ENCODE measurements around the gene CTF1. TPM values are rescaled to one million over a fixed set of nuclear protein-coding genes. Genes with fewer than 3 reads are reported as not detected.

The CTF1 gene, protein sequence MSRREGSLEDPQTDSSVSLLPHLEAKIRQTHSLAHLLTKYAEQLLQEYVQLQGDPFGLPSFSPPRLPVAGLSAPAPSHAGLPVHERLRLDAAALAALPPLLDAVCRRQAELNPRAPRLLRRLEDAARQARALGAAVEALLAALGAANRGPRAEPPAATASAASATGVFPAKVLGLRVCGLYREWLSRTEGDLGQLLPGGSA
- 0.16 to 0.29 TPM (median 0.17 TPM) in 5 replicates for total RNA-seq (2022; extraction: Qiagen RNA extraction)

DNA sequence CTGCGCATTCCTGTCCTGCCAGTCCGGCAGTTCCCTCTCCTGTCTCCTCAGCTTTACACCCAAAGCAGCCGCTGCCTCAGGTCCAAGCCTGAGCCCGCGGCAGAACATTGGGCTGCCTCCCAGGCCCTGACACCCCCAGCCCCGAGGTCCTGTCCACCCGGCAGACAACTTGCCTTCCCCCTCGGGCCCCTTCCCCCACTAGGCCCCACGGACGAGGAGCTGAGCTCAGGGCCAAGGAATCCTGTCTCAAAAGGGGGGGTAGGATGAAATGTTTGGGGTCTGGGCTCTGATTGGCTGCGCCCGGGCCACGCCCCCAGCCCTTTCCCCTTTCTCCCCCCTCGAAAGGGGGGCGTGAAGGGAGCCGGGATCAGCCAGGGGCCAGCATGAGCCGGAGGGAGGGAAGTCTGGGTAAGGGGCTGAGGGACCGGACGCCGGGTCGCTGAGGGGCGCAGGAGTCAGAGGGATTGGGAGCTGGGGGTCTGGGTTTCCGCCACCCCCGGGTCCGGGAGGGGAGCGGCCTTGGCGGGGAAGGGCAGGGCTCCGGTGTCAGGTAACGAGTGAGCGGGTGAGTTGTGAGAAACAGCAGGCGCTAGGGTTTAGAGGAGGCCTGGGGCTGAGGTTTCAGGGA is at the start of gene CTF1:
Gene CTF1, plus strand, starts transcription at position 354 of the 628 bp plus-strand sequence. Its CDS starts 30 bp downstream, at position 384.

DNA sequence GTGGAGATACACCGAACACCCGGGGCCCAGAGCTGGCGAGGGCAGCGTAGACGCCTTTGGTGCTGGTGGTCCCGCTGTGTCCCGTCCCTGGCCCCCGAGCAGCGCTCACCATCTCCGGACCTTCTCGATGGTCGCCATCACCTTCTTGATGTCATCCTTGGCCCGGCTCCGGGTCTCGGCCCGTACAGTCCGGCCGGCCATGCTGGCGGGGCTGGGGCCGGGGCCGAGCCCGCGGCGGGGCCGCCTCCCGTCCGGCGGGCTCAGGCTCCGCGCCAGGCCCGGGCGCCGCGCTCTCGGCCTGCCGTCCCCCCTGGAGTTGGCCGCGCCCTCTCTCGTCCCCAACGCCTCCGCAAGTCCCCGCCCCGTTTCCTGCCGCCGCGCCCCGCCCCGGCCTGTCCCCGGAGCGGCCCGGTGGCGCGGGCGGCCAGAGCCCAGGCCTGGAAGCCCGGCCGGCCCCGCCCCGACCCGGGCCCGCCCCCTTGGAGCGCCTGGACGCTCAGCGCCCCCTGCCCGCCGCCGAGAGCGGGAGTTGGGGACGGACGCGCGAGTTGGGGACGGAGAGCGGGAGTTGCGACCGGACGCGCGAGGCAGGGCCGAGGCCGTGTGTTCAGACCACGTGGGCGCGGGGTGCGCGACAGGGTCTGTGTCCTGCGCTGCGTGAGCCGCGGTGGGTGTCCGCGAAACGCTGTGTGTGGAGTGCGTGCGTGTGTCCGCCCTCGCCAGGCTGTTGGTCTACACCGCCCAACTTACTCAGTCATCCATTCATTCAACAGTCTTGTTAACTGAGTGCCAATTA is 2.5 kb upstream of the CTF1 start, which contains the start of gene BCL7C:
Gene BCL7C, minus strand, starts transcription at position 334 of the 796 bp plus-strand sequence. Its CDS starts 133 bp downstream, at position 201.

DNA sequence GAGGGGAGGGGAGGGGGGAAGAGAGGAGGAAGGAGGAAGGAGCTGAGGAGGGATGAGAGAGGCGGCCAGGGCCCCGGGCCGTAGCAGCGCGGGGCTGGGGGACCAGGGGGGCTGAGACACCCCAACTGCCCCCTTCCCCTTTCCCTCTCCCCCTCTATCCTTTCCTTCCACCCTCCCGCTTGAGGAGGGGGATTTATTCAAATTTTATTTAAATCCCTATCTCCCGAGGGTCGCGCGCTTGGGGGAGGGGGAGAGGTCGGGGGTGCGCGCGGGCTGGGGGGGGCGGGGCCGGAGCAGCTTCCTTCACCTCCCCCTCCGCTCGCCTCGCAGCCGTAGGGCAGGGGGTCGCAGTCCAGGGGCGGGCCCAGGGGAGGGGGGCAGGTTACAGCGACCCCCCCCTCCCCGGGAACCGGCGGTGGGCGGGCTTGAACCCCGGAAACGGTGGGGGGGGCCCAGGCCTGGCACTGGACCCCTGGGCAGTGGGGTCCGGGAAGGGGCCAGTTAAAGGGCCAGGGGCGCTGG is 27.2 kb downstream of the CTF1 start, which contains the start of gene FBXL19:
Gene FBXL19, plus strand, starts transcription at position 19 of the 522 bp plus-strand sequence. CDS start 2,183 bp downstream, outside the sequence.

DNA sequence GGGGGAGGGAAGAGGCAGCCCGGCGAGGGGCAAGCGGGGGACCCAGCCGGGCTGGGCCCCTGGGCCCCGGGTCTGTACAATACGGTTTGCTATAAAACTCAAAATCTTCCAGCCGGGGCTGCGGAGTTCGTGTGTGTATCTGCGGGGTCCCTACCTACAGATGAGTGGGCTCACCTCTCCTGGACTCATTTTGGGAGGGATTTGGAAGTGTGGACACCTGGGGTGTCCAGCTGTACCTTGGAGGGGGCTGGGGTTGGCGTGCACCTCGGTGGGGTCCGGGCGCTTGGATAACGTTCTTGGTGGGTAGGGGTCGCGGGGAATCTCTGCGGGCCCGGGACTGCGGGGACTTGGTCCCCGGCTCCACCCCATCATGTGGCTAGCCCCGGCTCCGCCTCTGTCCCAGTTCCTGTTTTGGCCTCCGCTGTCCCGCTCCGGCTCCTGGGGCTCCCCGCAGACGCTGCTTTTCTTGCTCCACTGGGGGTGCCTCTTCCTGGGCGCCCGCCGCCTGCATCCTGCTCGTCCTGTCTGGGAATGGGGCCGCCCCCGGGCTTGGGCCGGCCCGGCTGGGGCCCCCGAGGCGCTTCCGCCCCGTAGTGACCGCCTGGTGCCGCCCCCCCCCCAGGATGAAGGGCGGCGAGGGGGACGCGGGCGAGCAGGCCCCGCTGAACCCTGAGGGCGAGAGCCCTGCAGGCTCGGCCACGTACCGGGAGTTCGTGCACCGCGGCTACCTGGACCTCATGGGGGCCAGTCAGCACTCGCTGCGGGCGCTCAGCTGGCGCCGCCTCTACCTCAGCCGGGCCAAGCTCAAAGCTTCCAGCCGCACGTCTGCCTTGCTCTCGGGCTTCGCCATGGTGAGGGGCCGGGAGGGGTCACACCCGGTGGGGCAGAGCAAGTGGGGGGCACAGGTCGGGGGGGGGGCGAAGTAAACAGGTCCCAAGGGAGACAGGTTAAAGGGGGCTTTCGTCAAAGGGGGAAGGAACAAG is 52.5 kb downstream of the CTF1 start, which contains the start of gene ORAI3:
Gene ORAI3, plus strand, starts transcription at position 402 of the 983 bp plus-strand sequence. Its CDS starts 222 bp downstream, at position 624.

Other genes starting within 250 kb of the CTF1 start
- 17.0 to 24.3 TPM (median 24.0 TPM) in 5 replicates for gene PRR14, start 245.7 kb upstream of the CTF1 start, total RNA-seq (2022; extraction: Qiagen RNA extraction)
- 28.4 to 43.5 TPM (median 42.0 TPM) in 5 replicates for gene FBRS, start 238.2 kb upstream of the CTF1 start, total RNA-seq (2022; extraction: Qiagen RNA extraction)
- gene SRCAP, start 197.4 kb upstream of the CTF1 start, total RNA-seq (2022; extraction: Qiagen RNA extraction), result 16.0 to 26.6 TPM (median 17.8 TPM) in 5 replicates
- gene PHKG2, start 148.2 kb upstream of the CTF1 start, total RNA-seq (2022; extraction: Qiagen RNA extraction), result 19.5 to 30.8 TPM (median 26.9 TPM) in 5 replicates
- 4.5 to 9.0 TPM (median 8.0 TPM) in 5 replicates for gene CFAP119, start 134.6 kb upstream of the CTF1 start, total RNA-seq (2022; extraction: Qiagen RNA extraction)
- 70.9 to 82.8 TPM (median 79.3 TPM) in 5 replicates for gene RNF40, start 134.3 kb upstream of the CTF1 start, total RNA-seq (2022; extraction: Qiagen RNA extraction)
- 16.0 to 19.7 TPM (median 17.4 TPM) in 5 replicates for gene ZNF629, start 109.4 kb upstream of the CTF1 start, total RNA-seq (2022; extraction: Qiagen RNA extraction)
- gene BCL7C, start 2.5 kb upstream of the CTF1 start, total RNA-seq (2022; extraction: Qiagen RNA extraction), result 26.3 to 45.4 TPM (median 43.8 TPM) in 5 replicates
- 12.0 to 20.0 TPM (median 16.8 TPM) in 5 replicates for gene FBXL19, start 27.0 kb downstream of the CTF1 start, total RNA-seq (2022; extraction: Qiagen RNA extraction)
- 10.3 to 14.7 TPM (median 12.3 TPM) in 5 replicates for gene ORAI3, start 52.5 kb downstream of the CTF1 start, total RNA-seq (2022; extraction: Qiagen RNA extraction)
- gene SETD1A, start 61.1 kb downstream of the CTF1 start, total RNA-seq (2022; extraction: Qiagen RNA extraction), result 18.3 to 20.3 TPM (median 18.6 TPM) in 5 replicates
- gene HSD3B7, start 88.6 kb downstream of the CTF1 start, total RNA-seq (2022; extraction: Qiagen RNA extraction), result 13.5 to 17.0 TPM (median 14.5 TPM) in 5 replicates
- 1.4 to 1.7 TPM (median 1.6 TPM) in 5 replicates for gene STX1B, start 114.0 kb downstream of the CTF1 start, total RNA-seq (2022; extraction: Qiagen RNA extraction)
- 49.2 to 67.7 TPM (median 62.8 TPM) in 5 replicates for gene STX4, start 136.9 kb downstream of the CTF1 start, total RNA-seq (2022; extraction: Qiagen RNA extraction)
- 13.2 to 20.9 TPM (median 15.8 TPM) in 5 replicates for gene ZNF668, start 177.6 kb downstream of the CTF1 start, total RNA-seq (2022; extraction: Qiagen RNA extraction)
- gene ZNF646, start 177.8 kb downstream of the CTF1 start, total RNA-seq (2022; extraction: Qiagen RNA extraction), result 9.3 to 10.8 TPM (median 9.9 TPM) in 5 replicates
- gene PRSS53, start 192.3 kb downstream of the CTF1 start, total RNA-seq (2022; extraction: Qiagen RNA extraction), result 1.1 to 2.1 TPM (median 1.4 TPM) in 5 replicates
- 99.8 to 149 TPM (median 147 TPM) in 5 replicates for gene VKORC1, start 198.2 kb downstream of the CTF1 start, total RNA-seq (2022; extraction: Qiagen RNA extraction)
- gene BCKDK, start 211.8 kb downstream of the CTF1 start, total RNA-seq (2022; extraction: Qiagen RNA extraction), result 42.8 to 59.1 TPM (median 54.4 TPM) in 5 replicates
- 44.4 to 51.1 TPM (median 49.2 TPM) in 5 replicates for gene KAT8, start 221.1 kb downstream of the CTF1 start, total RNA-seq (2022; extraction: Qiagen RNA extraction)
- 1.2 to 1.8 TPM (median 1.4 TPM) in 5 replicates for gene PRSS8, start 239.1 kb downstream of the CTF1 start, total RNA-seq (2022; extraction: Qiagen RNA extraction)